T-helper 1 cell treated with Interleukin-12 subunit alpha and Interleukin-12 subunit beta and Interleukin-4 antibody, amounts not matched to agents 30 ng/mL and 1 ng/mL, for 36 hours (primary cell): Measurements from ENCODE around the gene POLDIP3. TPM values are rescaled to one million over a fixed set of nuclear protein-coding genes. Genes with fewer than 3 reads are reported as not detected.

Source experiments
- intact Hi-C: fragments of 100-400 bp; cut with micrococcal nuclease; formaldehyde crosslinking; loops from one replicate; pipeline ENCODE4 v1.15.1; 2024
- total RNA-seq: library from RNA; stranded (reverse); gene quantifications from 2 replicates; pipeline ENCODE4 v1.2.3, GENCODE V29; 2022

POLDIP3 gene, protein sequence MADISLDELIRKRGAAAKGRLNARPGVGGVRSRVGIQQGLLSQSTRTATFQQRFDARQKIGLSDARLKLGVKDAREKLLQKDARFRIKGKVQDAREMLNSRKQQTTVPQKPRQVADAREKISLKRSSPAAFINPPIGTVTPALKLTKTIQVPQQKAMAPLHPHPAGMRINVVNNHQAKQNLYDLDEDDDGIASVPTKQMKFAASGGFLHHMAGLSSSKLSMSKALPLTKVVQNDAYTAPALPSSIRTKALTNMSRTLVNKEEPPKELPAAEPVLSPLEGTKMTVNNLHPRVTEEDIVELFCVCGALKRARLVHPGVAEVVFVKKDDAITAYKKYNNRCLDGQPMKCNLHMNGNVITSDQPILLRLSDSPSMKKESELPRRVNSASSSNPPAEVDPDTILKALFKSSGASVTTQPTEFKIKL
- total RNA-seq, result 78.4 and 80.7 TPM in 2 replicates

DNA sequence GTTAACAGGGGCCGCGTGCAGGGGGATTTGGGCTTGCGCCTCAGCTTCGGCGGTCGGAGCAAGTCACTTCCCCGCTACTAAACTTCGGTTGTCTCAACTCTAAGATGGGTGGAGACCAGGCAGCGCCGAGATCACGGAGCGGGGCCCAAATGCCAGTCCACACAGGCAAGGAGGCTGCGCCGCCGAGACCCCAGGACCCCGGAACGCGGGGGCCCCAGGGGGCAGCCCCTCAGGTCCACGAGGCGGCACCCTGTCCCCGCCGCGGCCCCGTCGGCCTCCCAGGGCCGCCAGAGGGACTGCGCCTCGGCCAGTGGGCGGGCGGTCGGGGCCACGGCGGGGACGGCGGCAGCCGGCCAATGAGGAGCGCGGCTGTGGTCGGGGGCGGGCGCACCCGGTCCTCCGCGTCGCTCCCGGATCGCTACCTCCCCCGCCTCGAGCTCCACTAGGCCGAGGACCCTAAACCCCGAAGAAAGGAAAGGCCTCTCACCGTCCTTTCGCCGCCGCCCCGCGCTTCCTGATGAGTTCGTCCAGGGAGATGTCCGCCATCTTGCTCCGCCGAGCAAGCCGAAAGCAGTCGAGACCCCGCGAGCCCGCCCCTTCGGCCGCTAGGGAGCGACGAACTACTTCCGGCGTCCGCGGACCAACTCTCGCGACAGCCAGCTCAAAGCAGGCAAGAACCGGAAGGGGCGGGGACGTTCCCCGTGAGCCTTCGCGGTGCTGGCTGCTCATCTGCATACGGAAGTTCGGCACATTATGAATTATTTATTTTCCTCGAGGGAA is at the start of gene POLDIP3:
Gene POLDIP3 (minus strand): TSS at position 572 of the 780 bp plus-strand sequence. CDS start 26 bp downstream, at position 546.
- intact Hi-C loops, result loop anchor here (1.0 to 10.0 kb wide), 14 partner anchors 32 to 990 kb away; partner anchors contain the start of genes ARFGAP3, CYB5R3, DESI1 and NAGA

DNA sequence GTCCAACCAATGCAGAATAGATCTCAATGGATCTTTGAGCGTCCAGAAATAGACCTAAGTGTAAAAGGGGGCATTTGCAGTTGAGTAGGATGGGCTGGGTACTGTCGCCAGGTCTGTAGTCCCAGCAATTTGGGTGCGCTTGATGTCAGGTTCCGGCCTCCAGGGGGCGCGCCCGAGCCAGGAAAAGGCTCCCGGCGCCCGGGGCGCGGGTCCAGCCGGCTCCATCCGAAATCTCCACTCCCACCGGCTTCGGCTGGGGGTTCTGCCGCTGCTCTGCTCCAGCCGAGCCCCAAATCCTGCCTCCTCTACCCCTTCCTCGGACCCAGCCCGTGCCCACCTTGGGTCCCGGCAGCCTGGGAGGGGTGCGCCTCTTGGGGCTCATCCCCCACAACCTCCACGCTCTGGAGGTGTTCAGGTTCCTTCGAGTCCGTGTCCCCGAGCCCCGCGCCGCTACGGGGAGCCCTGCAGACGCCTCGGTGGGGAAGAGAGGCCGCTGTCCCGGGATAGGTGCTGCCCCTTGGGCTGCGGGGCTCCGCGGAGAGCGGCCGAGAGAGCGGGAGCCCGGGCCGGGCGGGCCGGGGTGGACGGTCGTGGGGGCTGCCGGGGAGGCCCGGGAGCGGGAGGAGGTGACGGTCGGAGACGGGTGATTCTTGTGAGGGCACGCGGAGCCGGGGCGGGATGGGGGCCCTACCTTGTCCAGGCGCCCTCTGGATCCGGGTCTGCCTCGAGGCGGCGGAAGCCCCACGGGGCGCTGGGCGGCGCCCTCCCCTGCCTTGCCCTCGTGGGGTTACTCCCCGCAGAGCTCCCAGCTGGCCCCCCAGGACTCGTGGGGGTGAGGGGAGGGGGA is 47.5 kb upstream of the POLDIP3 start:
- intact Hi-C loops, result loop anchor here (1.0 to 5.0 kb wide), 5 partner anchors 9 to 425 kb away; partner anchors contain the start of genes POLDIP3 and TTLL1

DNA sequence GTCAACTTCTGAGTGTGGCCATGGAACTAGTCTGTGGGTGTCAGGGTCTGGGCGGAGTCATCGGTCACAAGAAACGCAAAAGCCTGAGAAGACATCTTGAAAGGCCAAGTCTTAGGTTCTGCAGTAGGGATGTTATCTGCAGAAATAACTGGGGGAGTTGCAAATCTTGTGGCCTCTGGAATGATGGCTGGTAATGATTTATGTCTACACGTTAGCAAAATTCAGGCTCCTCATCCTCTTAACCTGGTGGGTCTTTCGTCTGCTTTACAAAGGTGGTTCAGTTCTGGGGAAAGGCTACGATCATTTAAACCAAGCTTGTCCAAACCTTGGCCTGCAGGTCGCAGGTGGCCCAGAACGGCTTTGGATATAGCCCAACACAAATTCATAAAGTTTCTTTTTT is 41.9 kb upstream of the POLDIP3 start:
- intact Hi-C loops, result no loop called here

DNA sequence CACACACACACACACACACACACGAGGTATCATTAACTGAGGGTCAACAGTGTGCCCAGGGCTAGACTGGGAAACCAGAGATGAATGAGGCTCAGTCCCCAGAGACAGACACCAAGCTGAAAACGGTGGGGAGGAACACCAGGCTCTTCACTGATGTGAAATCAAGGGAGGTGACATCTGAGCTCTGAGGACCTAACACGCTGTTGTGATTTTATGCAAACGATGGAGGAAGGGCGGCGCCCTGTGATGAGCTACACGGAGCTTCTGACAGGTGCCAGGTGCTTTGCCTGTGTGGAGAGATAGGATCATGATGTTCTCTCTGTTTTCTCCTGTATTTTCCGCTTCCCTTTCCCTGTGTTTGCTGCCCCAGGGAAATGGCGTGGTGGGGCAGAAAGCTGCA is 41.0 kb upstream of the POLDIP3 start:
- intact Hi-C loops, result no loop called here

DNA sequence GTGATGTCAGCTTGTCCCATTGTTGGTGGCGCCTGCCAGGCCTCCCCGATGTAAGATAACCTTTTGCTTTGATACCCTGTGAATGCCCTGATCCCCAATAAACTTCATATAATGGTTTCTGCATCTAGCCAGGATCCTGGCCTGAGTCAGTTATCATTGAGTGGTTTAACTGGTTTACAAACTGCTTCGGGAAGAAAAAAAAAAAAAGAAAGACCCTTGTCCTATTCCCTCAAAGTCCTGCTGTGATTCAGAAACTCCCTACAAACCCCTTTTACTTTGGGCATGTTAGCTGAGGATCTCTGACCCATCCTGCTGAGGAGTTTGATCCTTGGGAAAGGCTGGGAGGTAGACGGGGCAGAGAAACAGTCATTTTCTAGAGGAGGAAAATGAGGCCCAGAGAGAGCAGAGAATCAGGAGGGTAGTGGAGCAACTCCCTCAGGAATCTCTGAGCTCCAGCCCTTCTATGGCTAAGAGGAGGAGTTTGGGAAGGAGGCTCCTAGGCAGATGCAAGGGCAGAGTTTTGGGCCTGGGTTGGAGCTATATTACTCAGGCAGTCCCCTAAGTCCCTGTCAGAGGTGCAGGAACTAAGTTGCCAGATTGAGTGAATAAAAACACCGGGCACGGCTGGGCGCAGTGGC is 39.9 kb upstream of the POLDIP3 start:
- intact Hi-C loops, result no loop called here

DNA sequence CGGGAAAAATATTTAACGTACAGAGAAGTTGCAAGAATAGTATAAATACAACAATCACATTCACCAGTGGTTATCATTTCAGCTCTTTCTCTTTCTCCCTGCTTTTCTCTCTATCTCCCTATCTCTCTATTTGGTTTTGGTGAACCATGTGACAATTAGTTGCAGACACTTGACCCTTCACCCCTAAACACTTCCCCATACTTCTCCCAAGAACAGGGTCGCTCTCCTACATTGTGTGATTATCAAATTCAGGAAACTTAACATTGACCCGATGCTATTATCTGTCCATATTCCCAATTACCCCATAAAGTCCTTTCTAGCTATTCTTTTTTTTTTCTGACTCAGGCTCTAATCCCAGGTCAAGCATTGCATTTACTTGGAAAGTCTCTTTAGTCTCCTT is 39.3 kb upstream of the POLDIP3 start:
- intact Hi-C loops, result no loop called here

DNA sequence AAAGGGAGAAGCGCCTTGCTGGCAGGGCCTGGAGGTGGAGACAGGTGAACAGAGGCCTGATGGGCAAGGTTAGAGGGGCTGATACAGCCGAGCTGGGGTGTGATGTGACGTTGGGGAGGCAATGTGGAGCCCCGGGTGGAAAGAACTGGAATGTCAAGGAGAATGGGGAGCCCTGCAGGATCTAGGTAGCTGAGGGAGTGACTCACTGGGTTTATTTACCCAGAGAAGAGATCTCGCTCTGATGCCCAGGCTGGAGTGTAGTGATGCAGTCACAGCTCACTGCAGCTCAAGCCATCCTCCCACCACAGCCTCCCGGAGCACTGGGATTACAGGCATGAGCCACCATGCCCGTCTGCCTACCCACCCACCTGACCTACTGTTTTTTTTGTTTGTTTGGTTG is 36.5 kb upstream of the POLDIP3 start:
- intact Hi-C loops, result no loop called here

DNA sequence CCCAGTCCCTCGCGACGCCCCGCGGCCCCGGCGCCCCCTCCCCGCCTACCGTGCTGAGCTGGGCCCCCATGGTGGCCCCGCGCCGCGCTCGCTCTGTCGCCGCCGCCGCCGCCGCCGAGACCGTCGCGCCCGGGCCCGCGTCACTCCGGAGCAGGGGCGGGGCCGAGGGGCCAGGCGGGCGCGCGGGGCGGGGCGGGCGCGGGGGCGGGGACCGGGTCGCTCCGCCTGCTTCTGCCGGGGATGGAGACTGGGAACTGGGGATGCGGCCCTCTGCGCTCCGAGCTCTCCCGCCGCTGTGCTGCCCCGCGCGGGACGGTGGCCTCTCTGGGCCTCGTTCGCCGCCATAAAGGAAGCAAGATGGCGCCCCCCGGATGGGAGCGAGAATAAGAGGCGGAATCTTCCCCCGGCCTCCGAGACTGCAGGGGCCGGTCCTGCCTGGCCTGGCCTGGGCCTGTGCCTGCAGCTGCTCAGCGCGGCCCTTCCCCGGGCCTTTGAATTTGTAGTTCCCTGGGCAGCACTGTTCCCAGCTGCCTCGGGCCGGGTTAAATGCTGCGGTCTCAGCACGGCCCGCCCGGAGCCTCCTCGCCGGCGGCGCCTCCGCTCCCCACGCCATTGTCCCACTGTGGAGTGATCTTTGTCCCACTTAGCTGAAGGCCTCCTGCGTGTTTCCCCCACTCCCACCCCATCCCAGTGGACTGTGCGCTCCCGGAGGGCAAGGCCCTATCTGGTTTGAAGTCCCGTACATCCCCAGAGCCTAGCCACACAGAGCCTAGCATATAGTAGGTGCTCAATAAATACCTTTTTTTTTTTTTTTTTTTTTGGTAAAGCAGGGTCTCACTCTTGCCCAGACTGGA is 34.8 kb upstream of the POLDIP3 start, which contains the start of gene CYB5R3:
Gene CYB5R3 (minus strand): TSS at position 147 of the 854 bp plus-strand sequence. CDS start 77 bp downstream, at position 70.
- intact Hi-C loops, result loop anchor here (1.0 to 2.0 kb wide), 2 partner anchors 34 to 207 kb away; partner anchors contain the start of gene ARFGAP3

DNA sequence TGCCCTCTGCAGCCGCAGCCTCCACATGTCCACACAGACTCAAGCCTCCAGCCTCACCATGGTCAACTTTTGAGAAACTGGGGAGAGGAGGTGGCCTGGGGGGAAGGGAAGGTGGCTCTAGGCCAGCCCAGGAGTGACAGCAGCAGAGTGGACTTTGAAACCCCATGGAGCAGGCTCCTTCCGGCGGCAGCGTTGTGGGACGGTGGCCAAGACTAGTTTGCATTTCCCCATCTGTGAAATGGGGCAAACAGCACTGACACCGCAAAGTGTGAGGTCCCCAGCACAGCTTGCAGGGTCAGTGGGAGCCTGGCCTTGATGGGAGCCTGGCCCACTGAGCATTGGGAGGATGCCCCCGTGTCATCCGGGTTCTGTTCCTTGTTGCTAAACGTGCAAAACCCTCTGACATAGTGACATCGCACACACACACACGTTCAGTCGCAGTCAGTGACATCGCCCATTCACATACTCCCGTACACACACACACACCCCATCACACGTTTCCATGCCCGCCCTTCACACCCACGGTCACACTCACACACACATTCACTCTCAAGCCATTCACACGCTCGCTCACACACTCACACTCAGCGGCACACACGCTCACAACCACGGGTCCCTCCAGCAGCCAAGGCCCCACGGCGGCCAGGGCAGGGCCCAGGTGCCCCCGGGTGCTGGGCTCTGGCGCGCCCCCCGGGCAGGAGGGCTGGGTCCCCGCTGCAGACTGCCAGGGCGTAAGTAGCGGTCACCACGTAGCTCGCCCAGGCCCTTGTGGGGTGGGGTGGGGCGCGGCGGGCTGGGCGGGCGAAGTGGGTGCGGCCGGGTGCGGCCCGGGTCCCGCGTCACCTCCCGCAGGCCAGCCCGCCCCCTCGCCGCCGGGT is 33.9 kb upstream of the POLDIP3 start:
- intact Hi-C loops, result loop anchor here (1.0 to 2.0 kb wide), 2 partner anchors 33 to 208 kb away; partner anchors contain the start of gene ARFGAP3

DNA sequence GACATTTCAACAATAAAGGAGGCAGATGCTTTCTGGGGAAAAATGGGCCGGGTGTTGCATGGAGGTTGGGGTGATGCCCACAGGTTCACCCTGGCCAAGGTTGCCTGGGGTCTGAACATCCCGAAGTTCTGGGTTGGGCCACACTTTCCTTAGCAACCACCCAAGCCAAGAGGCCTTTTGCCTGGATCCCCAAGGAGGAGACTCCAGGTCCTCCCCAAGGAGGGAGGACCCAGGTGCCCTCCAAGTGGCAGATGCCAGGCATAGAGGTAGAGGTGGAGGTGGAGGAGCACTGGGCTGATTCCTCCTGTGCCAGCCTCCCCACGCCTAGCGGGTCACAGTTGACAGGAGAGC is 33.3 kb upstream of the POLDIP3 start:
- intact Hi-C loops, result loop anchor here (2.0 kb wide), 1 partner anchor 209 kb away; the partner anchor contains the start of gene ARFGAP3

DNA sequence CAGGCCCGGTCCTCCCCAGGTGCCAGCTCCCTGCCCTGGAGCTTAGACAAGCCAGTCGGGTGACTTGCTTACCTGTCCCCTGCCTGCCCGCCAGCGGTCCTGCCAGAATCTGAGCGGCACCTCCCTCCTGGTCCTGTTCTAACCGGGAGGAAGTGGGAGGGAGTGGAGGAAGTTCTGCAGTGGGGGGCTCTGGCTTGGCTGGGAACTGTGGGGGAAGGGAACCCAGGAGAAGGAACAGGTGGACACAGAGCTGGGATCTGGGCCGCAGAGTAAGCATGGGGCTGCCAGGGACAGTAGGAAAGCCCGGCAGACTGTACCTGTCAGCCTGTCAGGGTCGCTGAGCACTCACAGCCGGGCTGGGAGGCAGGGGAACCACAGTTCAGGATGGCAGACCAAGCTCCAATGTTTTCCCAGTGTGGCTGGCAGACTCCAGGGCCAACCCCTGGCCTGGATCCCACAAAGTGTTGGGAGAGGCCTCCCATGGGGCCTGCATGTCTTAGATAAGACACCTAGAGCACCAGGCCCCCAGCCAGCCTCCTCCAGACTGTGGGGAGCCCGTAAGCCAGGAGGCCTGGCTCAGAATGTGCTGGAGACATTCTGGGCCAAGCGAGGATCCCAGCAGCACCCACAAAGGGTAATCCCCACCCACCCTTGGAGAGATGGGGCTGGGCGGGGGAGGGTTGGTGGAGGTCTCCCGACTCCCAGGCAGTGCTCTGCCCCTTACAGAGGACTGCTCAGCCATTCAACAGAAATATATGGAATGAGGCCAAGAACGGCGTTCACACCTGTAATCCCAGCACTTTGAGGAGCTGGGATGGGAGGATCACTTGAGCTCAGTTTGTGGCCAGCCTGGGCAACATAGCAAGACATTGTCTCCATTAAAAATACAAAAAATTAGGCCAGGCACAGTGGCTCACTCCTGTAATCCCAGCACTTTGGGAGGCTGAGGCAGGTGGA is 32.2 kb upstream of the POLDIP3 start:
- intact Hi-C loops, result no loop called here

DNA sequence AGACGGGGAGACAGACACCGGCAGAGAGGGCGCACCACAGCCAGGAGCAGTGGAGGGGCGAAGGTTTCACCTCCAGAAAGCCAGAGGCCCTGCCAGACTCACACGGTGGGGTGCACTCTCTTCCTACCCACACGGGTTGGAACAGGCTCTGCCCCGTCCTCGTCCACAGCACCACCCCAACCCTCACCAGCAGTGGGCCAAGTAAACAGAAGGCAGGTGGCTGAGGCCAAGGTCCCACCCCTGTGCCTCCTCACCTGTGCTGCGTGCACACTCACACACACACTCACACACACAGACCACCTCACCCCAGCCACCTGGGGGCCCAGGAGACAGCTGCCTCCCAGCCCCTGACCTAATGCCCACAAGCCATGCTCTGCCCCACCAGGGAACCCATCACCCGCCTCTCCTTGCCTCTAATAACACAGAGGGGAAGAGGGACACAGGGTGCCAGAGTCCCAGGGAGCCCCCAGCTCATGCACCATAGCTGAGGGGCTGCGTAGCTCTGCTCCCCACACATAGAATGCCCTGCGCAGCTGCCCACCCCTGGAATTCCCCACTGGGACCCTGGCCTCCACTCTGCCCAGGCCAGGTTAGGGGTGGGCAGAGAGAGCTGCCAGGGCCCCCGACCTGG is 31.4 kb upstream of the POLDIP3 start:
- intact Hi-C loops, result no loop called here

DNA sequence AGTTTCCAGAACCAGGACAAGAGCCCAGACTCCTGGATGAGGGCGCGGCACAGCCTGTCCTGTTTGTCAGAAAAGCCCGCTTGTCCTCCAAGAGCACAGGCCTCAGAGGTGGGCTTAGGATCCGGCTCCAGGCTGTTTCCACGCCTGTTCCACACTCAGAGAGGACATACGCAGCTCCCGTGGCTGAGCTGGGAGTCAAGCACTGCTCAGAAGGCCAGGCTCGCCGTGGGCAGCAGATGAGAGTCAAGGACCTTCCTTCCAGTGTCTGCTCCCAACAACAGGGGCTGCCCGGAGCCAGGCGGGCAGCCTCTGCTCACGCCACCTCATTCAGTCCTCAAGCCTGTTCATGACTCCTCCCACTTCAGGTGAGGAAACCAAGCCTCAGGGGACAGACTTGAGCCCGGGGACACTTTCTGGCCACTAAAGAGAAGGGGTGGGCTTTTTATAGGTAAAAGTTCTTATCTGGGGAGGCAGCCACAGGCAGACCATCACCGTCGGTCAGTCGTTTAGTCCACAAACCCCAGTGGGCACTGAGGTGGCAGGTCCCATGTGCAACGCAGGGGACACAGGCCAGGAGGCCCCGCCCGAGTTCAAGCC is 30.8 kb upstream of the POLDIP3 start:
- intact Hi-C loops, result no loop called here

DNA sequence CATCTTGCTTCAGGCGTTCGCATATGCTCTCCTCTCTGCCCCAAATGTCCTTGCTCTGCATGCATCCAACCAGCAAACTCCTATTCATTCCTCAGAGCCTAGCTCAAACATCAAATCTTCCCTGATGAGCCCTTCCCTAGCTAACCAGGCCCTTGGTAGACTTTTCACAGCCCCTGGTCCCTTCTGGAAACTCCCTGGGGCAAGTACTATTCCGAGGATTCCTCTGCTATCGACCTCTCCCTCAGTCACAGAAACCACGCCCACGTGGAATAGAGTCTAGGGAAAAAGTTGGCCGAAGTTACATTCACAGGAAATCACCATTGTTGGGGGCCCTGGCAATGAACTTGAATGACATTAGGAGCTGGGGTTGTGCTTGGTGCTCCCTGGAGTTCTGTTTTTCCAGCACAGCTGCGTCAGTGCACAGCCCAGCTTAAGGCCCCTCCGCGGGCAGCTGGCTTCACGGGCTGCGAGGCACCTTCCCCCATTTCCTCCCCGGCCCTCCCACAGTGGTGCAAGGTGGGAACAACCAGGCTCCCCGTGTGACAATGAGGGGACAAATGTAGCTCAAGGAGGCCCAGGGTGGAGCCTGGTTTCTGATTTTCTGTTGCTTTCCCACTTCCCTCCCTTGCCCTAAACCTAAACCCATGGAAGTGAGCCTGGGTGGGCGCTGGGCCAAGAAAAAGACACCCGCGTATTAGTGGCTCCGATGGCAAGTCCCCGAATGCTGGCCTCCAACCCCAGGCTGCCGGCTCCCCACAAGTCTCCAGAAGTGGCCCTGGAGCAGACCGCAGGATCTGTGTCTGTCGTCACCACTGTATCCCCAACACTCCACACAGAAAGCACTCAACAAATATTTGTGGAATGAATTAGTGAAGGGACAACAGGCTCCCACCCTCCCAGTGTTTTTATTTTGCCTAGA is 30.0 kb upstream of the POLDIP3 start:
- intact Hi-C loops, result no loop called here

DNA sequence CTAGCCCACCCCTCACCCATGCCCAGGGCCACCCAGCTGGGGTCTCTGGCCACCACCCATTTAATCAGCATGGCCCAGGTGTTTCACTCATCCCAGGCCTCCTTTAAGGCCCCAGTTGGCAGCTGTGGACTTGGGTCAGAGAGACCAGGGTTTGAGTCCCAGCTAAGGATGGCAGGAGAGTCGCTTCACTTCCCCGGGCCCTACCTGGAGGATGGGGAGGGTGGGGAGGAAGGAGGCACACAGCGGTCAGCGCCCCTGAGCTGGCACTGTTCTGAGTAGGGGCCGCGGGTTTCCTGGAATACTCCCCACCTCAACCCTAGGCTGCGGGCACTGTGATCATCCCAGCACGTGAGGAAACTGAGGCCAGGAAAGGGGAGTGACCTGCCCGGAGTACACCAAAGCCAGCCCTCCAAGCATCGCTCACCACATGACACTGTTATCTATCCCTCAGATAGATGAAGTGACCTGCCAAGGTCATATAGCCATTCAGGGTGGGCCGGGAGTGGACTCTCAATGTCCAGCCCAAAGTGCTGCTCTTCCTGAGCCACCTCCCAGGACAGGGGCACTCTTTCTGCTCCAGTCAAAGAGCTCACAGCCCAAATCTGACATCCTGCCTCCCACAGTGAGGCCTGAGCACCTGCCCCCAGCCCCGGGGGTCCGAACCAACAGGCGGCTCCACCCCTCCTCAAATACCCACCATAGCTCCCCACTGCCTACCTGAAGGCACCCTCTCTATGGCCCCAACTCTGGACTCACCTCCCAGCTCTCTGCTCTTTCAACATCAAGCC is 29.1 kb upstream of the POLDIP3 start:
- intact Hi-C loops, result no loop called here
